Upper lobe of right lung (tissue), 1 donor: ENCODE measurements around the gene KCNK5. TPM values are rescaled to one million over a fixed set of nuclear protein-coding genes. Genes with fewer than 3 reads are reported as not detected.

Experiments
- ATAC-seq: fragments of 200-7000 bp; cut with Tn5 transposase; one replicate; pipeline ENCODE4 v1.9.1; 2020; ENCODE audit warnings: mild to moderate bottlenecking, moderate library complexity
- DNase-seq: peaks from one replicate; pipeline ENCODE4 v3.0.0-alpha.2; 2020
- H3K27ac ChIP-seq: fragments of 200-600 bp; one replicate; pipeline ENCODE4 v1.8.0; 2022
- H3K27me3 ChIP-seq: fragments of 200-600 bp; one replicate; pipeline ENCODE4 v1.8.0; 2022; ENCODE audit warnings: mild to moderate bottlenecking
- H3K36me3 ChIP-seq: fragments of 200-600 bp; one replicate; pipeline ENCODE4 v1.8.0; 2022
- H3K4me1 ChIP-seq: fragments of 200-600 bp; one replicate; pipeline ENCODE4 v1.8.0; 2022
- H3K4me3 ChIP-seq: fragments of 200-600 bp; one replicate; pipeline ENCODE4 v1.8.0; 2022; ENCODE audit warnings: mild to moderate bottlenecking
- H3K9me3 ChIP-seq: fragments of 200-600 bp; one replicate; pipeline ENCODE4 v1.8.0; 2022
- intact Hi-C: fragments of 100-400 bp; cut with DNase I; formaldehyde crosslinking; loops from one replicate; pipeline ENCODE4 v1.11.0; 2022
- total RNA-seq: library from RNA; stranded (reverse); fragmentation: NEBNext Ultra II Directional; extraction: Animal tissue kit (Norgen Biotek cat#: 25700); gene quantifications from one replicate; pipeline ENCODE4 v1.2.1, GENCODE V29; 2021
- TF ChIP-seq, protein P1 (sequence below): fragments of 200-600 bp; IDR thresholded peaks from one replicate; pipeline ENCODE4 v1.8.0; 2022; ENCODE audit warnings: antibody characterized with exemption
- donor health status: DM: no; HTN: yes; CAD: no; lungs with severe emphysema.

The KCNK5 gene
- total RNA-seq, 1 donor from 2014 or later = 10.0 TPM

DNA sequence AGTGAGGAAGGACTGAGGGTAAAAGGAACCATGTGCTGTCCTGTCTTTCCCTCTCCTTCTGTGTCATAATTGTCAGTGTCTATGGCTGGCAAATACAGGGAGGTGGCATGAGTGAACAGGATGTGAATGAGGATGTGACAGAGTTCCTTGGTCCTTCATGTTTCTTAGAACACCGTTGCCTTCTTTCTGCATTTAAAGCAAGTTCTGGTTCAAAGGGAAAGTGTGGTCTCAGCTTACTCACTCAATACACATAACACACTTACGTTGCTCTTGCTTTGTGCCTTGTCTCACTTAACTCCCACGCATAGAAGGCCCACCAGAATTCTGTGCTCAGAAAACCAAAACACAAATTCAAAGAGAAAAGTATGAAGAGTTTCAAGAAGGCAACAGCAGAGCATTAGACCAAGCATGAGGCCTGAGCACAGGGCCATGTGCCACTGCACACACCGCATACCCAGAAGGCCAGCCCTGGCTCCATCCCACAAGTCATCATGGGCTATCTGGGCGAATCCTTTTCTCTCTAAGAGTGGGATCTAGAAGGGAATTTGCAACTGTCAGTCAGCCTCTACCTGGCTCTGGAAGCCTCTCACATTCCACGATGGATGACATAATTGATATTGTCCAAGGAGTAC is 75.4 kb downstream of the KCNK5 start:
- H3K9me3 ChIP-seq = no peaks in the 10 kb centered on the region
- no peaks in the 10 kb centered on the region for H3K4me1 ChIP-seq
- no peaks in the 10 kb centered on the region for H3K36me3 ChIP-seq
- intact Hi-C loops = no loop called here
- TF ChIP-seq, protein P1, sequence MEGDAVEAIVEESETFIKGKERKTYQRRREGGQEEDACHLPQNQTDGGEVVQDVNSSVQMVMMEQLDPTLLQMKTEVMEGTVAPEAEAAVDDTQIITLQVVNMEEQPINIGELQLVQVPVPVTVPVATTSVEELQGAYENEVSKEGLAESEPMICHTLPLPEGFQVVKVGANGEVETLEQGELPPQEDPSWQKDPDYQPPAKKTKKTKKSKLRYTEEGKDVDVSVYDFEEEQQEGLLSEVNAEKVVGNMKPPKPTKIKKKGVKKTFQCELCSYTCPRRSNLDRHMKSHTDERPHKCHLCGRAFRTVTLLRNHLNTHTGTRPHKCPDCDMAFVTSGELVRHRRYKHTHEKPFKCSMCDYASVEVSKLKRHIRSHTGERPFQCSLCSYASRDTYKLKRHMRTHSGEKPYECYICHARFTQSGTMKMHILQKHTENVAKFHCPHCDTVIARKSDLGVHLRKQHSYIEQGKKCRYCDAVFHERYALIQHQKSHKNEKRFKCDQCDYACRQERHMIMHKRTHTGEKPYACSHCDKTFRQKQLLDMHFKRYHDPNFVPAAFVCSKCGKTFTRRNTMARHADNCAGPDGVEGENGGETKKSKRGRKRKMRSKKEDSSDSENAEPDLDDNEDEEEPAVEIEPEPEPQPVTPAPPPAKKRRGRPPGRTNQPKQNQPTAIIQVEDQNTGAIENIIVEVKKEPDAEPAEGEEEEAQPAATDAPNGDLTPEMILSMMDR = no peak
- H3K27ac ChIP-seq = no peak overlapping the region
- H3K27me3 ChIP-seq = no peaks in the 10 kb centered on the region
- no peak for ATAC-seq
- DNase-seq = no peak
- no peak overlapping the region for H3K4me3 ChIP-seq

DNA sequence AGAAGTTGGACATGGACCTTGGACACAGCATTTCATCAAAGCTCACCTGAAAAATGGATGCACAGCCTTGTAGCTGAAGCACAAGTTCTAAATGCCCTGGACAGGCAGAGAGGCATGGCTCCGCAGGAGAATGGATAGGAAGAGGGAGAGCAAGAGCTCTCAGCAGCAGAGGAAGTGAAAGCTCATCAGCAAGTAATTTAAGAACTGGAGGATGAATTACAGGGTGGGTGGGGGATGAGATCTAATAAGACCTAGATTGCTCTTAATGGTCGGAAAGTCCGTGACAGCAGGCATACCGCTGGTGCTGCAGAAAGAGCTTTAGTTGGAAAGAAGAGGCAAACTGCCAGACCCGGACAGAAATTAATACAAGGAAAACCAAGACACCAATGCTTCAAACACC is 77.0 kb downstream of the KCNK5 start:
- Histone ChIP-seq H3K27me3 (no peaks in the 10 kb centered on the region), H3K27ac (no peak overlapping the region), H3K36me3 (no peaks in the 10 kb centered on the region), H3K4me1 (no peaks in the 10 kb centered on the region), H3K9me3 (no peaks in the 10 kb centered on the region), H3K4me3 (no peak overlapping the region)
- TF ChIP-seq, protein P1 = no peak
- DNase-seq = no peak
- ATAC-seq = no peak
- intact Hi-C loops = no loop called here

DNA sequence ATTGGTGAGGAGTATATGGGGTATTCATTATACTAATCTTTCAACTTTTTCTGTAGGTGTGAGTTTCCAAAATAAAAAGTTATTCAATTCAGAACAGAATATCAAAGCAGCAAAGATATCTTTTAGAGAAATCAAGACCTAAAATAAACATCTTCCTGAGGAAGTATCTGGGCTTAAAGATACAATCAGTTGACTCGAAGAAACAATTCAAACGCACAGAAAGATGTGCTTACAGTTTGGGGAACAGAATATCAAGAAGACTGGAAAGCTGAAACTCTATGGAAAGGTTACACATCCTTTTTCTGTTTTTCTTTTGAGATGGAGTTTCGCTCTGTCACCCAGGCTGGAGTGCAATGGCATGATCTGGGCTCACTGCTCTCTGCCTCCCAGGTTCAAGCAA is 78.1 kb downstream of the KCNK5 start:
- no peak overlapping the region for H3K27ac ChIP-seq
- no peak for DNase-seq
- no peak for ATAC-seq
- no peaks in the 10 kb centered on the region for H3K4me1 ChIP-seq
- H3K4me3 ChIP-seq = no peak overlapping the region
- no peaks in the 10 kb centered on the region for H3K36me3 ChIP-seq
- intact Hi-C loops = no loop called here
- H3K9me3 ChIP-seq = no peaks in the 10 kb centered on the region
- no peaks in the 10 kb centered on the region for H3K27me3 ChIP-seq
- TF ChIP-seq, protein P1 = no peak

DNA sequence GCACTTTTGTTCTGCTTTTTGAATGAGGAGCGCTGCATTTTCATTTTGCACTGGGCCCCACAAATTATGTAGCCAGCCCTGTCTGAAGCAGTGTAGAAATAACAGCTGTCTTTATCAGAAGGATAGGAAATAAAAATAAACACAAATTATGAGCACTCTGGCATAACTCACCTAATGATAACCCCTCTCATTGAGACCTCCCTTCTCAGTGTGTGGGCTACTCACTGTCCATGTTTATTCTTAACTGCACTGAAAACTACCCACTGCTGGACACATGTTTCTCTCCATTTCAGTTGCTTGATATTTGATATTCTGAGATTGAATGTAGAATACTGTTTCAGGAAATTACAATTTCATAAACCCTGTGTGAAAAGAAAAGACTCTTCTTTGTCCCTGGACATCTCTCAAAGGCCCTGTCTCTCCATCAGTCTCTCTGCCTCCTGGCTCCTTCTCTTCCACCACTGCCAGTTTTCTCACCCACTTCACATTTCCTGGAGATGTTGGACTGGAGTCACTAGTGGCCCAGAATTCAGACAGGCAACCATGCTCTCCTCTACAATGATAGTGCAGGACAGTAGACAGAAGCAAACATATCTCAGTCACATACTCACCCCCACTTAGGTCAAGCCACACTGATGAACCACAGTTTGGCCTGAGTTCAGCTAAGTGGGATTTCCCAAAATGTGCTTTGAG is 84.6 kb downstream of the KCNK5 start:
- H3K27ac ChIP-seq = no peak overlapping the region
- H3K4me3 ChIP-seq = no peak overlapping the region
- TF ChIP-seq, protein P1 = no peak
- H3K9me3 ChIP-seq = no peaks in the 10 kb centered on the region
- H3K36me3 ChIP-seq = no peaks in the 10 kb centered on the region
- ATAC-seq (no peak), DNase-seq (no peak)
- intact Hi-C loops = no loop called here
- H3K4me1 ChIP-seq = no peaks in the 10 kb centered on the region
- H3K27me3 ChIP-seq = no peaks in the 10 kb centered on the region

DNA sequence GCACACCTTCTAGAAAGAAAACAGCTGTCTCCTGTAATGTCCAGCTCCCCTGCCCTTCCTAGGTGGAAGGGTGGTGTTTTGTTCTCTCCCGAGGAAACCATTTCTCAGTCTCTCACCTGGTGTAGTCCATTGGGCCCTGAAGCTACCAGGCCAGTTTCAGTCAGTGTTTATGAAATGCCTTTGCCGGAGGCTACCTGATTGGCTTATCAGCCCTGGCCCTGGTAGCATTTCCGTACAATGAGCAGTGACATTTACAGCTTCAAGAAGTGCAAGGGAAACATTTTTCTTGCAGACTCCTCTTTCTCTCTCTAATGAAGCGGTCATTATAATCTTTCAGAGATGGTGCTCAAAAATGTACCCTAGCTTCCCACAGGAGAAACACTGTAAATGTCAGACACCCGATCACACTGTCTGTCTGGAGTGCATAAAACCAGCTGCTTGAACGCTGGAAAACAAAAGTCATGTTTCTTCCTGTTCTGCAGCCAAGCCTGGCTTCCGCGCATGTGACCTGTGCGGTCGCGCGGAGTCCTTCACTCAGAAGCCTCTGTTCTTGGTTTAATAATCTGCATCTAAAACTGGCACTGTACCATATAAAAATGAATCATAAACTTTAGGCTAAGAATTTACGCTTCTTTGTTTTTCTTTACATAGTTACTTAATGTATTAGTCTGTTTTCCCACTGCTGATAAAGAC is 85.9 kb downstream of the KCNK5 start:
- Histone ChIP-seq H3K4me3 (no peak overlapping the region), H3K4me1 (no peaks in the 10 kb centered on the region), H3K9me3 (no peaks in the 10 kb centered on the region), H3K27ac (no peak overlapping the region), H3K36me3 (no peaks in the 10 kb centered on the region), H3K27me3 (no peaks in the 10 kb centered on the region)
- TF ChIP-seq, protein P1 = no peak
- DNase-seq (no peak), ATAC-seq (no peak)
- intact Hi-C loops = no loop called here
